Right renal pelvis (tissue), 4 donors: ENCODE data around the gene SDHAF4. TPM values are rescaled to one million over a fixed set of nuclear protein-coding genes. Genes with fewer than 3 reads are reported as not detected.
"Not testable (repeated sequence)": the region's sequence is repeated elsewhere in the genome, so short reads cannot be mapped to it uniquely, and the experiment has no call there.

Source experiments
- DNase-seq, 4 donors: peaks; one replicate each; pipeline ENCODE4 v3.0.0-alpha.2; 2013; ENCODE audit warnings: low read depth in 4 of 4, low spot score in 3 of 4, missing footprints in 1 of 4
- polyA plus RNA-seq, 4 donors: library from polyadenylated mRNA; unstranded; fragments of 120-200 nt; gene quantifications; one replicate each; pipeline ENCODE4 v1.2.1, GENCODE V29; 2013; ENCODE audit not compliant: insufficient read length in 4 of 4

Gene SDHAF4
- polyA plus RNA-seq, result 10 to 100 TPM; 16.3 to 22.7 (median 21.5) TPM

DNA sequence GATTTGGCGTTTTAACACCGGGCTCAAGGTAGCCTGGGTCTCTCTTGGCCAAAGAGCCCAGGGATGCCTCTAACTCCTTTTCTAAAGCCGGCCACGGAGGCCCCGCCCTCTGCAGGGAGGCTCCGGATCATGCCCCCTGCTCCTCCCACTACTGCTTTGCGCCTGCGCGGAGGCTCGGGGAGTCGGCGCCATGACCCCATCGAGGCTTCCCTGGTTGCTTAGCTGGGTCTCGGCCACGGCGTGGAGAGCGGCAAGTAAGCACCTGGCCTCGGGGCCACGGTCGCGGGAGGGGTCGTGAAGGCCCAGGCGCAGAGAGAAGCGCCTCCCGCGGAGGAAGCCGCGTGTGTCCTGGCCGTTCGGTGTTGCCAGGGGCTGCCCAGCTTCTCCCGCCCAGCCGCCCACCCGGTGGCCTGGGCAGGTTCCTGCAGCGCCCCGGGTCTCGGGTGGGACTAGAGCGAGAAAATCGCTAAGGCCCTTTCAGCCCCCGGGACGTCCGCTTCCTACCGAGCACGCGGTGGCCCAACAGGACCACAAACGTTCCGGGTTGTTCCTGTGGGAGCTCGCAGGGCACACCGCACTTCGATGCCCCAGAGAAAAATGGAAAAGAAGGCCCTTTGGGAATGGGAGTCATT, at the start of gene SDHAF4:
SDHAF4 (plus strand) TSS at position 180 of the 632 bp plus-strand sequence; CDS start at position 191, 11 bp downstream.
- DNase-seq, result peak; percentile 78 to 88 (median 80)

DNA sequence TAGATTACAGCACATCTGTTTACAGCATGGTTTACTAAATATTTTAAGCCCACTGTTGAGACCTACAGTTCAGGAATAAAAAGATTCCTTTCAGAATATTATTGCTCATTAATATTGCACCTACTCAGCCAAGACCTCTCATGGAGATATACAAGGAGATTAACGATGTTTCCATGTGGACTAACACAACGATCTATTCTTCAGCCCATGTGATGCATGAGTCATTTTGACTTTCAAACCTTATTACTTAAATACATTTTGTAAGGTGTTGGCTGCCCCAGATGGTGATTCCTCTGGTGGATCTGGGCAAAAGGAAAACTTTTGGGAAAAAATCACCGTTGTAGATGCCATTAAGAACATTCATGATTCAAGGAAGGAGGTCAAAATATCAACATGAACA, 48.0 kb upstream of the SDHAF4 start:
- DNase-seq, result no peak

DNA sequence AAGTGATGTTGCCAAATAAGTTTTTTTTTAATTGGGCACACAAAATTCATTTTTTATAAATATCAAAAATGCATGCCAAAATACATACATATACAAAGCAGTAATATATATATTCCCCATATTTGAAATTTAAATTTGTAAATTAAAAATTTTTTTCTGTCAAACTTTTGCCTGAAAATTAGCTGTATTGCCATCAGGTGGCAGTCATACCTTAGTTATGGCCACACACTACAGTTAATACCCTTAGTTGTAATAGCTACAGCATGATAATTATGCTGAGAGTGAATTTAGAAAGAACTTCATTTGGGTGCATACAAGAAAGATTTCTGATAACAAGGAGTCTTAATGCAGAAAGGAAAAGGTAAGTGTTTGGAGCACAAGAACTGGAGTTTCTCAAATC, 46.2 kb upstream of the SDHAF4 start:
- no peak for DNase-seq

- DNase-seq, result no peak
Observed at GRCh38 chr6:70524721-70525286, 41.9 kb upstream of the SDHAF4 start.

DNA sequence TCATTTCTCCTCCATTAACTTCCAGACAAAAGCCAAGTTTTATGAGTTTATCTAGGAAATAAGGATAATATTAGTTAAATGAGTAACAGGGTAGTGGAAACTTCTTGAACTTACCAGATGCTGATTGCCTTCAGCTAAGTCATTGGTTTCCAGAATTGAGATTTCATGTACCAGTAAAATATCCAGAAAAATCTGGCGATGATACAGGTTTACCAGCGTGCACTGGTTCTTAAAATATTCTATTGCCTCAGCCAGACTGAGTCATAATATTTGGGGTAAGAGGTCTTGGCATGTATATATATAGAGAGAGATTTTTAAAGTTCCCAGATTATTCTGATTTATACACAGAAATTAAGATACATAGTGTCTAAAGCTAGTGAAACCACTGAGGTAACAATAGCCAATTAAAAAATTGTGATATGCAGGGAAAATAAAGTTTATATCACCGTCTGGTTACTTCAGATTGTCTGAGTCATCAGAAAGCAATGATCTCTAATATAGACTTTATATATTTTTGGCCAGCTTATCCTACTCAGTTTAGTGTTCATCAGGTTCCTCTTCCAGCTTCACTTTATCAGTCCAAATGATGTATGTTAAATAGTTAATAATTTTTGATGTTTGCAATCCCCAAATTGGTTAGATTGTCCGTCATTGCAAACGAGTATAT, 39.5 kb upstream of the SDHAF4 start:
- DNase-seq, result no peak

DNA sequence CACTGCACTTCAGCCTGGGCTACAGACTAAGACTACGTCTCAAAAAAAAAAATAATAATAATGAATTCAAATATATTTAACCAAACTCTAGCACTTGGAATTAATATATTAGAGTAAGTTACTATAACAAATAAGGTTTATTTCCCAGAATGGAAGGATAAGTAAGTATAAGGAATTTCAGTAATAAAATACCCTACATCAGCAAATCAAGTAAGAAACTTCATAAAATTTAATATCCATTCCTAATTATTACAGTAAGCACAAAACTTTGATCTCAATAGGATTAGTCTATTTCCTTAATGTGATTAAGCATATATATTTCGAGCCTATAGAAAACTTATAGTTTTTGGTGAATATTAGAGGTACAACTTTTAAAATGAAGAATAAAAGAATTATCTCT, 36.7 kb upstream of the SDHAF4 start:
- DNase-seq, result no peak

DNA sequence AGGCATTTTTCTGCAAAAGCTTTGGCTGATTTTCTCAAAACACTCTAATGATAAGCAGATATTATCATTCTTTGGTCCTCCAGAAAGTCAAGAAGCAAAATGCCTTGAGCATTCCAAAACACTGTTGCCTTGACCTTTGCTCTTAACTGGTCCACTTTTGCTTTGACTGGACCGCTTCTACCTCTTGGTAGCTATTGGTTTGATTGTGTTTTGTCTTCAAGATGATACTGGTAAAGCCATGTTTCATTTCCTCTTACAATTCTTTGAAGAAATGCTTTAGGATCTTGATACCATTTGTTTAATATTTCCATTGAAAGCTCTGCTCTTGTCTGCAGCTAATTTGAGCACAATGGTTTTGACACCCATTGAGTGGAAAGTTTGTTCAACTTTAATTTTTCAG, 35.6 kb upstream of the SDHAF4 start:
- no peak for DNase-seq

DNA sequence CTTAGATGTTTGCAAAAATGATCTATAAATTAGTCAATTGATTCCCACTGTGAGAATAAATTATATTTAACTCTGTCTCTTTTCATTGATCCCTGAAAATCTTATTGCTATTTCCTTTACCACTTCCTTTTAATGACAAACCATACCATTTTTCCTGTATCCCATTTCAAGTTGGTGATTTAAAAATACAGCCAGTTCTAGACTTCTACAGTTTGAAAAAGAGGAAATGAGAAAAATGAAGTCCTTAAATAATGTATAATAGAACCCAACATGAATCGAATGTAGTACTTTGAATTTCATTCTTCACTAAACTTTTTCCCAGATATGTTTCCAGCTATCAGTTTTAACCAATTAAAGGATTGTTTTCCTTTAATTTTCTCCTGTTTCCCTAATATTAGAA, 29.5 kb upstream of the SDHAF4 start:
- DNase-seq, result no peak

DNA sequence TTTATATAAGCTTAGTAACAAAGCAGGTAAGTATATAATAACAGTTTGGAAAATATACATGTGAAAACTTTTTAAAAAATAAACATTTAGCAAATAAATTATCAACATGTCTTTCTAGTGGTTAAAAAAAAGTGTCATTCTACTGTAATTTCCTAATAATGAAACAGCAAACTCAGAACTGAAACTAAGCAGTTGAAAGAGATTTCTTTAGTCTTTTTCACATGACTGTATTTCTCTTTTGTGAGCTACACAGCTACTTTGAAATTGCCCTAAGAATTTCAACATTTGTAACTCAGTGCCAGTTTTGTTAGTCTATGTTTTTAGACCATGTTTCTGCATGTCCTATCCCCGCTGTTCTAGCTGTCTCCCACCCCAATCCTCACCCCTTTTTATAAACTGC, 28.4 kb upstream of the SDHAF4 start:
- DNase-seq, result no peak

- DNase-seq, result no peak
Observed at GRCh38 chr6:70547313-70547712, 19.4 kb upstream of the SDHAF4 start.

- no peak for DNase-seq
Observed at GRCh38 chr6:70547905-70548304, 18.8 kb upstream of the SDHAF4 start.

DNA sequence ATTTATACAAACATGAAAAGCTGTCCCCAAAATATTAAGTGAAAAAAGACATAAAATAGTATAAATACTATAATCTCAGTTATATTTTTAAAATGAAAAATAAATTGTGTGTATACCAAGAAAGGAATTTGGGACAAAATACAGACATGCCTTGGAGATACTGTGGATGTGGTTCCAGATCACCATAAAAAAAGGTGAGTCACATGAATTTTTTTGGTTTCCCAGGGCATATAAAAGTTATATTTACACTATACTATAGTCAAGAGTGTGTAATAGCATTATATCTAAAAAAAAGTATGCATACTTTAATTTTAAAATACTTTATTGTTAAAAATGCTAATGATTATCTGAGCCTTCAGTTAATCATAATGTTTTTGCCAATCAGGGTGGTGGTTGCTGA, 17.4 kb upstream of the SDHAF4 start:
- DNase-seq, result no peak

DNA sequence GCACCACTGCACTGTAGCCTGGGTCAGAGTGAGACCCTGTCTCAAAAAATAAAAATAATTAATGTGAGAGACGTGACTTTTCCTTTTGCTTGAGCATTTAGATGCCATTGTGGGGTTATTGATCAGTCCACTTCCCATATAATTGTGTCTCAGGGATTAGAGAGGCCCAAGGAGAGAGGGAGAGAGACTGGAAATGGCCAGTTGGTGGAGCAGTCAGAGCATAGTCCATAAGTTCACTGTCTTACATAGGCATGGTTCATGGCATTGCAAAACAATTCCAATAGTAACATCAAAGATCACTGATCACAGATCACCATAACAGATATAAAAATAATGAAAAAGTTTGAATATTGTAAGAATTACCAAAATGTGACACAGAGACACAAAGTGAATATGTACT, 15.2 kb upstream of the SDHAF4 start:
- no peak for DNase-seq

- DNase-seq, result not testable (repeated sequence)
Observed at GRCh38 chr6:70552286-70552940, 14.3 kb upstream of the SDHAF4 start.

GRCh38 chr6:70552974-70553373, 13.8 kb upstream of the SDHAF4 start:
- no peak for DNase-seq

DNA sequence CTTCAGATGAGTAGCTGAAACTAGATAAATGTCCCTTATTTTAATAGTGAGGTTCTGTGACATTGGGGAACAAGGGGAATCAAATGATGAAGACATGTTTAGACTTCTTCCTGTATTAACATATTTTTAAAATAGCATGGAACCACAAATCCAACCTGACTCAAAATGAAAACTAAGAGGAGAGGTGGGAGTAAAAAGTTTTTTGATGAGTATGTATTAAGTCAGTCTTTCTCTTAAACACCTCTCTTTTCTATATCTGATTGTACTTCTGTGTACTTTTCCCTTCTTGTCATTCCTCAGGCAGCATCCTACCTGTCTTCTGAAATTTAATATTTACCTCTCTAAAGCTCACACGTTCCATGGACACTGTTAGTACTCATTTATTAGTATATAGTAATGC, 8.7 kb upstream of the SDHAF4 start:
- no peak for DNase-seq

DNA sequence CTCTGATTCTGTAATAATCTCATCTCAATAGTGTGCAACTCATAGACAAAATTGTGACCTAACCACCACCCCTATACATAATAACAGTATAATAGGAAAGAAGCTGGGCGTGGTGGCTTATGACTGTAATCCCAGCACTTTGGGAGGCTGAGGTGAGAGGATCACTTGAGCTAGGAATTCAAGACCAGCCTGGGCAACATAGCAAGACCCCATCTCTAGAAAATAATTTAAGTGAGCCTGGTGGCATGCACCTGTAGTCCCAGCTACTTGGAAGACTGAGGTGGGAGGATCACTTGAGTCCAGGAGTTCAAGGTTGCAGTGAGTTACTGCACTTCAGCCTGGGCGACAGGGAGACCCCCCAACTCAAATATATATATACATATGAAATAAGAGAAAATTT, 4.3 kb upstream of the SDHAF4 start:
- not testable (repeated sequence) for DNase-seq

GRCh38 chr6:70563530-70563929, 3.2 kb upstream of the SDHAF4 start:
- DNase-seq, result no peak

- no peak for DNase-seq
Observed at GRCh38 chr6:70574643-70575042, 7.9 kb downstream of the SDHAF4 start.

GRCh38 chr6:70575899-70576495, 9.3 kb downstream of the SDHAF4 start:
- DNase-seq, result no peak

- DNase-seq, result no peak
Observed at GRCh38 chr6:70586114-70586513, 19.4 kb downstream of the SDHAF4 start.
